HEK293 (cell line): ENCODE results near the gene LPP.

Experiments
- CTCF ChIP-seq: fragments of 450-650 bp; formaldehyde crosslinking; IDR thresholded peaks from 2 replicates; pipeline ENCODE4 v1.5.1; 2016; ENCODE audit warnings: missing biosample characterization, missing genetic modification characterization
- MEIS1 ChIP-seq: sonication (generic); formaldehyde crosslinking; IDR thresholded peaks from 2 replicates; pipeline ENCODE4 v1.8.1; 2022; ENCODE audit warnings: missing genetic modification reagents, mild to moderate bottlenecking, borderline replicate concordance
- ZBTB20 ChIP-seq: fragments of 450-650 bp; formaldehyde crosslinking; IDR thresholded peaks from 2 replicates; pipeline ENCODE4 v1.5.1; 2016; ENCODE audit warnings: missing biosample characterization, missing genetic modification characterization
- ZFP69B ChIP-seq: fragments of 450-650 bp; formaldehyde crosslinking; IDR thresholded peaks from 2 replicates; pipeline ENCODE4 v1.5.1; 2016; ENCODE audit warnings: missing biosample characterization, missing genetic modification characterization
- ZNF274 ChIP-seq, 2 experiments: fragments of 200-500 bp in 1 of 2; fragments of 450-650 bp in 1 of 2; sonication (Bioruptor generic) in 1 of 2; formaldehyde crosslinking in 1 of 2; IDR thresholded peaks; 2 replicates each; pipeline versions ENCODE4 v1.5.1 to v1.6.1; 2014 to 2016; ENCODE audit warnings: borderline replicate concordance in 1 of 2, inconsistent platforms in 1 of 2, low read length in 1 of 2, missing biosample characterization in 1 of 2, missing genetic modification characterization in 1 of 2
- ZNF398 ChIP-seq: fragments of 450-650 bp; formaldehyde crosslinking; IDR thresholded peaks from 2 replicates; pipeline ENCODE4 v1.5.1; 2017; ENCODE audit warnings: missing biosample characterization, missing genetic modification characterization
- ZNF76 ChIP-seq: fragments of 450-650 bp; formaldehyde crosslinking; IDR thresholded peaks from 2 replicates; pipeline ENCODE4; 2016; ENCODE audit warnings: low read depth, missing biosample characterization, missing genetic modification characterization, borderline replicate concordance
- TF ChIP-seq, protein P1 (sequence below): fragments of 450-650 bp; formaldehyde crosslinking; IDR thresholded peaks from 2 replicates; pipeline ENCODE4 v1.5.1; 2016; ENCODE audit warnings: missing biosample characterization, missing genetic modification characterization
- TF ChIP-seq, protein P2 (sequence below): fragments of 450-650 bp; formaldehyde crosslinking; IDR thresholded peaks from 2 replicates; pipeline ENCODE4 v1.5.1; 2017; ENCODE audit warnings: missing biosample characterization, missing genetic modification characterization

DNA sequence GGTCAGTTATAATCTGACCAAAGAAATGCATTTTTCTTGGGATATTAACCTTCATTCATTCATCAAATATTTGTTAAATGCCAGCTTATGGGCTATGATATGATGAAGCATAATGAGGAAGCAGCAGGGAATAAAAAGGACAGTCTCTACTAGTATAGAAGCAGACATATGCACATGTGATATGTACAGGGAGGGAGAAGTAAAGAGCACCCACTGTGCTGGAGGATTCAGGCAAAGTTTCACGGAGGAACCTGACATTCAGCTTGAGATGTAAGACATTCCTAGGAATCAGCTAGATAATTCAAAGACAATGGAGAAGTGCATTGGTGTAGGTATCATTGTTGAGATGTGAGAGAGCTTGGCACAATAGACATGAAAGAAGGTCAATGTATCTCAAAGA, 450.7 kb downstream of the LPP start:
- TF ChIP-seq, protein P1, sequence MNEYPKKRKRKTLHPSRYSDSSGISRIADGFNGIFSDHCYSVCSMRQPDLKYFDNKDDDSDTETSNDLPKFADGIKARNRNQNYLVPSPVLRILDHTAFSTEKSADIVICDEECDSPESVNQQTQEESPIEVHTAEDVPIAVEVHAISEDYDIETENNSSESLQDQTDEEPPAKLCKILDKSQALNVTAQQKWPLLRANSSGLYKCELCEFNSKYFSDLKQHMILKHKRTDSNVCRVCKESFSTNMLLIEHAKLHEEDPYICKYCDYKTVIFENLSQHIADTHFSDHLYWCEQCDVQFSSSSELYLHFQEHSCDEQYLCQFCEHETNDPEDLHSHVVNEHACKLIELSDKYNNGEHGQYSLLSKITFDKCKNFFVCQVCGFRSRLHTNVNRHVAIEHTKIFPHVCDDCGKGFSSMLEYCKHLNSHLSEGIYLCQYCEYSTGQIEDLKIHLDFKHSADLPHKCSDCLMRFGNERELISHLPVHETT (tag by site-specific recombination) = no peak
- TF ChIP-seq MEIS1 (CRISPR knock-in tag) (no peak), CTCF (tag by site-specific recombination) (no peak), ZNF76 (tag by site-specific recombination) (no peak), ZBTB20 (tag by site-specific recombination) (no peak), ZNF398 (tag by site-specific recombination) (no peak), ZNF274 (IDR thresholded peaks at IDR 0.05; ENCODE audit: low read length) (no peak), ZNF274 (tag by site-specific recombination; IDR thresholded peaks at IDR 0.05; ENCODE audit: borderline replicate concordance) (no peak), ZFP69B (tag by site-specific recombination) (no peak)
- TF ChIP-seq, protein P2, sequence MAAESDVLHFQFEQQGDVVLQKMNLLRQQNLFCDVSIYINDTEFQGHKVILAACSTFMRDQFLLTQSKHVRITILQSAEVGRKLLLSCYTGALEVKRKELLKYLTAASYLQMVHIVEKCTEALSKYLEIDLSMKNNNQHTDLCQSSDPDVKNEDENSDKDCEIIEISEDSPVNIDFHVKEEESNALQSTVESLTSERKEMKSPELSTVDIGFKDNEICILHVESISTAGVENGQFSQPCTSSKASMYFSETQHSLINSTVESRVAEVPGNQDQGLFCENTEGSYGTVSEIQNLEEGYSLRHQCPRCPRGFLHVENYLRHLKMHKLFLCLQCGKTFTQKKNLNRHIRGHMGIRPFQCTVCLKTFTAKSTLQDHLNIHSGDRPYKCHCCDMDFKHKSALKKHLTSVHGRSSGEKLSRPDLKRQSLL (tag by site-specific recombination) = no peak
